Liver (tissue), 9 donors: ENCODE measurements around the gene ICAM3. TPM values are rescaled to one million over a fixed set of nuclear protein-coding genes. Genes with fewer than 3 reads are reported as not detected.

Experiments
- DNase-seq: peaks from one replicate; pipeline ENCODE4 v3.0.0-alpha.2; 2017; ENCODE audit warnings: low spot score
- H3K27ac ChIP-seq, 2 donors: one replicate each; pipeline ENCODE4 v1.7.0; 2013; ENCODE audit warnings: inconsistent platforms in 2 of 2, low read length in 2 of 2, control low read depth in 1 of 2, low read depth in 1 of 2, mild to moderate bottlenecking in 1 of 2
- H3K27me3 ChIP-seq, 4 donors: one replicate each; pipeline versions ENCODE4 v1.6.1 to v1.7.0; 2013; ENCODE audit warnings: low read length in 3 of 4, inconsistent platforms in 1 of 4, mild to moderate bottlenecking in 1 of 4, moderate library complexity in 1 of 4; ENCODE audit not compliant: control insufficient read depth in 4 of 4, insufficient read depth in 4 of 4
- H3K36me3 ChIP-seq, 4 donors: one replicate each; pipeline versions ENCODE4 v1.6.1 to v1.7.0; 2013; ENCODE audit warnings: low read length in 3 of 4, mild to moderate bottlenecking in 3 of 4, low read depth in 1 of 4, moderate library complexity in 1 of 4; ENCODE audit not compliant: control insufficient read depth in 4 of 4, insufficient read depth in 3 of 4
- H3K4me1 ChIP-seq, 4 donors: one replicate each; pipeline versions ENCODE4 v1.6.1 to v1.7.0; 2013; ENCODE audit warnings: low read length in 3 of 4, mild to moderate bottlenecking in 3 of 4, moderate library complexity in 1 of 4; ENCODE audit not compliant: control insufficient read depth in 4 of 4, insufficient read depth in 4 of 4
- H3K4me3 ChIP-seq, 3 donors: one replicate each; pipeline versions ENCODE4 v1.6.1 to v1.7.0; 2013; ENCODE audit warnings: low read length in 3 of 3, control low read depth in 1 of 3, low read depth in 1 of 3, mild to moderate bottlenecking in 1 of 3
- H3K9ac ChIP-seq, 2 donors: one replicate each; pipeline ENCODE4 v1.7.0; 2013; ENCODE audit warnings: low read length in 2 of 2, mild to moderate bottlenecking in 2 of 2, moderate library complexity in 2 of 2, control low read depth in 1 of 2, low read depth in 1 of 2
- H3K9me3 ChIP-seq, 4 donors: one replicate each; pipeline versions ENCODE4 v1.6.1 to v1.7.0; 2013; ENCODE audit warnings: low read length in 3 of 4; ENCODE audit not compliant: control insufficient read depth in 4 of 4
- ATF3 ChIP-seq: IDR thresholded peaks from 2 replicates; pipeline ENCODE4 v1.6.1; 2016; ENCODE audit warnings: antibody characterized with exemption
- CTCF ChIP-seq: fragments of 150-350 bp; IDR thresholded peaks from 2 replicates; pipeline ENCODE4 v1.5.1; 2017; ENCODE audit warnings: improper control_type of control experiment, low read depth, low read length; ENCODE audit not compliant: missing input control
- EGR1 ChIP-seq, 2 donors: IDR thresholded peaks; 2 replicates each; pipeline ENCODE4 v1.6.1; 2016 to 2018; ENCODE audit warnings: antibody characterized with exemption in 2 of 2, low read depth in 2 of 2
- FOXA1 ChIP-seq: IDR thresholded peaks from 2 replicates; pipeline ENCODE4 v1.6.1; 2016; ENCODE audit warnings: antibody characterized with exemption
- FOXA2 ChIP-seq: IDR thresholded peaks from 2 replicates; pipeline ENCODE4 v1.6.1; 2016; ENCODE audit warnings: antibody characterized with exemption
- GABPA ChIP-seq, 2 donors: IDR thresholded peaks in 1 of 2; conservative IDR thresholded peaks in 1 of 2; 2 replicates each; pipeline ENCODE4 v1.6.1; 2016; ENCODE audit warnings: antibody characterized with exemption in 2 of 2, mild to moderate bottlenecking in 1 of 2, moderate library complexity in 1 of 2
- HNF4G ChIP-seq: IDR thresholded peaks from 2 replicates; pipeline ENCODE4 v1.6.1; 2016; ENCODE audit warnings: antibody characterized with exemption
- MAX ChIP-seq: IDR thresholded peaks from 2 replicates; pipeline ENCODE4 v1.6.1; 2016; ENCODE audit warnings: antibody characterized with exemption
- NR2F2 ChIP-seq: IDR thresholded peaks from 2 replicates; pipeline ENCODE4 v1.6.1; 2016; ENCODE audit warnings: antibody characterized with exemption
- RAD21 ChIP-seq, 2 donors: IDR thresholded peaks; 2 replicates each; pipeline ENCODE4 v1.6.1; 2016; ENCODE audit warnings: antibody characterized with exemption in 2 of 2, mild to moderate bottlenecking in 2 of 2
- REST ChIP-seq: IDR thresholded peaks from 2 replicates; pipeline ENCODE4 v1.6.1; 2016; ENCODE audit warnings: antibody characterized with exemption, mild to moderate bottlenecking
- RXRA ChIP-seq, 2 donors: IDR thresholded peaks; 2 replicates each; pipeline ENCODE4 v1.6.1; 2017 to 2018; ENCODE audit warnings: antibody characterized with exemption in 2 of 2, mild to moderate bottlenecking in 1 of 2
- TAF1 ChIP-seq: conservative IDR thresholded peaks from 2 replicates; pipeline ENCODE4 v1.6.1; 2016; ENCODE audit warnings: antibody characterized with exemption, mild to moderate bottlenecking
- YY1 ChIP-seq: IDR thresholded peaks from 2 replicates; pipeline ENCODE4 v1.6.1; 2016; ENCODE audit warnings: antibody characterized with exemption, mild to moderate bottlenecking
- ZBTB33 ChIP-seq: IDR thresholded peaks from 2 replicates; pipeline ENCODE4 v1.6.1; 2016; ENCODE audit warnings: antibody characterized with exemption
- WGBS: extraction: QIAGEN DNeasy Blood & Tissue Kit; methylation state at CpG from one replicate; pipeline ENCODE4 v1.1.7; 2013; 5-methylcytosine and 5-hydroxymethylcytosine counted together
- polyA plus RNA-seq, 2 donors: library from polyadenylated mRNA; stranded (reverse) in 1 of 2; unstranded in 1 of 2; fragments of 200-250 nt in 1 of 2; fragments of >200 nt in 1 of 2; fragmentation: Nextera tagmentation in 1 of 2; extraction: Ambion mirVana in 1 of 2; gene quantifications; one replicate each; pipeline versions ENCODE4 v1.2.1 to v1.2.3, GENCODE V29; 2013 to 2015
- total RNA-seq, 2 donors: library from RNA; depleted of rRNA; stranded (reverse); fragments of >200 nt; gene quantifications; one replicate each; pipeline ENCODE4 v1.2.3, GENCODE V29; 2014
- donor health status: healthy.
- donor health status: healthy.
- donor health status: healthy.
- donor health status: healthy.
- donor health status: healthy.

The ICAM3 gene
- total and polyA plus RNA-seq, 4 donors = 15.9 to 62.8 (median 21.0) TPM

- no peak for TF ChIP-seq HNF4G
- TF ChIP-seq FOXA2 = no peak
- no peak for TF ChIP-seq GABPA (IDR thresholded peaks at IDR 0.05 in 1 of 2, conservative IDR thresholded peaks at IDR 0.05 in 1 of 2)
- TF ChIP-seq ZBTB33 = no peak
- no peak for TF ChIP-seq REST
- TF ChIP-seq FOXA1 = no peak
- no peak for TF ChIP-seq ATF3
- TF ChIP-seq MAX = no peak
- TF ChIP-seq EGR1 (IDR thresholded peaks at IDR 0.05; ENCODE audit: low read depth in 2 of 2) = no peak
- no peak for TF ChIP-seq RAD21 (IDR thresholded peaks at IDR 0.05)
- no peak for TF ChIP-seq TAF1
- no peak for TF ChIP-seq NR2F2
- no peak for TF ChIP-seq YY1
- TF ChIP-seq RXRA (IDR thresholded peaks at IDR 0.05) = no peak
- no peak for TF ChIP-seq CTCF
- no peak for DNase-seq
- H3K4me1 ChIP-seq = peaks cover 3 to 17% (median 9%) of the 10 kb centered on the region in 4 donors
- no peak overlapping the region for H3K27ac ChIP-seq
- H3K9me3 ChIP-seq = no peaks in the 10 kb centered on the region
- no peak overlapping the region for H3K9ac ChIP-seq
- H3K4me3 ChIP-seq = no peak overlapping the region
- WGBS = 89% methylated on average over 29 of the region's 29 CpGs
- no peaks in the 10 kb centered on the region for H3K27me3 ChIP-seq
- H3K36me3 ChIP-seq = peaks cover 13 to 42% (median 25%) of the 10 kb centered on the region in 4 donors
These were observed 22.2 kb downstream of the ICAM3 start for GRCh38 chr19:10317045-10317856.
